GM19397 (cell line): Measurements from ENCODE around the gene ACER3.

Experiments
- ATAC-seq: cut with Tn5 transposase; IDR thresholded peaks from one replicate; pipeline ENCODE4 v1.9.1; 2021; ENCODE audit warnings: mild to moderate bottlenecking, moderate library complexity; ENCODE audit not compliant: unreplicated experiment

Gene ACER3

GRCh38 chr11:77071671-77072605 is 211.2 kb downstream of the ACER3 start:
- no peak for ATAC-seq

- ATAC-seq: no peak
Measured at GRCh38 chr11:77072851-77073327, 212.2 kb downstream of the ACER3 start.

GRCh38 chr11:77073328-77074001 is 212.7 kb downstream of the ACER3 start:
- ATAC-seq: no peak

- no peak for ATAC-seq
Measured at GRCh38 chr11:77074205-77074604, 213.5 kb downstream of the ACER3 start.

- no peak for ATAC-seq
Measured at GRCh38 chr11:77074626-77075221, 214.0 kb downstream of the ACER3 start.

- ATAC-seq: no peak
Measured at GRCh38 chr11:77075425-77075905, 214.7 kb downstream of the ACER3 start.
